GM18951 (cell line): Measurements from ENCODE around the gene MCEE.
"Not testable (repeated sequence)": the region's sequence is repeated elsewhere in the genome, so short reads cannot be mapped to it uniquely, and the experiment has no call there.

Experiments
- POLR2A ChIP-seq: IDR thresholded peaks from 4 replicates; pipeline ENCODE4 v1.6.1; 2011; ENCODE audit warnings: mild to moderate bottlenecking; ENCODE audit not compliant: insufficient read length, insufficient read depth; ENCODE audit errors: extremely low read depth
- in situ Hi-C: fragments of 300-500 bp; cut with MboI; formaldehyde crosslinking; loops from one replicate; pipeline ENCODE4 v1.12.0; 2022; ENCODE audit warnings: low sequenced_read_pairs, mixed read lengths, inconsistent platforms; ENCODE audit not compliant: unreplicated experiment

The MCEE gene

DNA sequence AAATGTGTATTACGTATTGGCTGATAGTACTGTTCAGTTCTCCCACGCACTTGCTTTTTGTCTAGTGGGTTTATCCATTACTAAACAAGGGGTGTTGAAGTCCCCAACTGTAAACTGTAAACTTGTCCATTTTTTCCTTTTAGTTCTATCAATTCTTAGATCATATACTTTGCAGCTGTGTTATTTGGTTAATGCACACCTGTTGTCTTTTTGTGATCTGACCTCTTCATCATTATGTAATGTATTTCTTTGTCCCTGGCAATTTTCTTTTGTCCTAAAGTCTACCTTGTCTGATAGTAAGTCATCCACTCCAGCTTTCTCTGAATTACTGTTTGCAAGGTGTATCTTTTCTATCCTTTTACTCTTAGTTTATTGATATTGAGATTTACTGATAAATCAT, 21.9 kb downstream of the MCEE start:
- in situ Hi-C loops: no loop called here
- TF ChIP-seq POLR2A: no peak

DNA sequence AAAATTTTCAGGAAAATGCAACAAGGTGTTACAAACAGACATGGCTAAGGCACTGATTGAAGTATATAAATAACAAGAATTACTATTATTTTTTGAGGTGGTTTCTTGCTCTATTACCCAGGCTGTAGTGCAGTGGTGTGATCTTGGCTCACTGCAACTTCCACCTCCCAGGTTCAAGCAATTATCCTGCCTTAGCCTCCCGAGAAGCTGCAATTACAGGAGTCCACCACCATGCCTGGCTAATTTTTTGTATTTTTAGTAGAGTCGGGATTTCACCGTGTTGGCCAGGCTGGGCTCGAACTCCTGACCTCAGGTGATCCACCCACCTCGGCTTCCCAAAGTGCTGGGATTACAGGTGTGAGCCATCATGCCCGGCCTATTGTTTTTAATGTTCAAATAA, 23.6 kb downstream of the MCEE start:
- in situ Hi-C loops: not testable (repeated sequence)

DNA sequence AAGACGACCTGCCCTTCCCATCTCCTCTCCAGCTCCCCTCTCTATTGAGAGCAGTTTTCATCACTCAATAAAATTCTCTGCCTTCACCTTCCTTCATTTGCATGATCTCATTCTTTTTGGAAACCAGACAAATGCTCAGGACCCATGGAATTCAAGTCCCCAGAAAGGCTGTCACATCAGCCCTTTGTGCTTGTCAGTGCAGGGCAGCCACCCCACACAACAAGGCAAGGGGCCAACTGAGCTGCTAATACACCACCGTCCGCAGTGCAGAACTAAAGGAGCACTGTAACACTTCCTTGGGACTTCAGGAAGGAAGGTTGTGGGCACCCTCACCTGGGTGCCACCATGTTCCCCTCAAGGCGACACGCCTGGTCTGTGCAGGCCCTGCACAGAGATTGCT, 26.2 kb downstream of the MCEE start:
- in situ Hi-C loops: no loop called here
- TF ChIP-seq POLR2A: no peak

DNA sequence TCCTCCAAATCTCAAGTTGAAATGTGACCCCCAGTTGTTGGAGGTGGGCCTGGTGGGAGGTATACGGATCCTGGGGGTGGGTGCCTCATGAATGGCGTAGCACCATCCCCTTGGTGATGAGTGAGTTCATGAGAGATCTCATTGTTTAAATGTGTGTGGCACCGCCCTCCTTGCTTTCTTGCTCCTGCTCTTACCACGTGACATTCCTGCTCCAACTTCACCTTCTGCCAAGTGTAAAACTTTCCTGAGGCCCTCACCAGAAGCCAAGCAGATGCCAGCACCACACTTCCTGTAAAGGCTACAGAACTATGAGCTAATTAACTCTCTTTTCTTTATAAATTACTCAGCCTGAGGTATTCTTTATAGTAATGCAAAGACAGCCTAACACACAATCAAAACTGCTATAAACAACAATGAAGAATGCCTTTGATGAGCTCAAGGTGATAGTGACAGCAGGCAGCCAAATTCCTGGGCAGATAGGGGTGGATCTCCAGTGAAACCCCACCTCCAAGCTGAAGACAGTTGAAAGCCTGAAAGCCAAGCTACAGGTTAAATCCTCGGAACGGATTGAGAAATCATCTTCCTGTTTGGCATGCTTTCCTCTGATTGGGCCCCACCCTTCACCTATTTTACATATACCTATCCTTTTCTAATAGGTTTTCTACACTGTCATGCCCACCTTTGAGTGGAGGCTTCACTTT, 26.9 kb downstream of the MCEE start:
- no peak for TF ChIP-seq POLR2A
- in situ Hi-C loops: no loop called here

DNA sequence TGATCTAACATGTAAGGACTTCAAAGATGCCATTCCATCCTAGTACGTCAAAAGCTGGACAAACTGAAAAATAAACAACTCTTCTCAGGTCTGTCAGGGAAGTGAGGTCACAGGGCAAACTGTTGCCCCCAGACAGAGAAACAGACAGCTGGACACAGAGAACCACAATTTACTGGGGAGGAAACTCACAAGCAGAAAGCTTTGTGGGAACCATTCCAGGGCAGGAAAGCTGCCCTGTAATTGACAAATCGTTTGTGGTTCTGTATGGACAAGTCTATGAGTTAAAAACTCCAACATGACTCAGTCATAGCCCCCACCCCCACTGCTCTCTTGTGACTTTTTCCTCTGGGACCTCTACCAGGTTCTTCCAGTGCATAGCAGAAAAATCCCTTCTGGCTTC, 28.4 kb downstream of the MCEE start:
- TF ChIP-seq POLR2A: no peak
- in situ Hi-C loops: no loop called here

DNA sequence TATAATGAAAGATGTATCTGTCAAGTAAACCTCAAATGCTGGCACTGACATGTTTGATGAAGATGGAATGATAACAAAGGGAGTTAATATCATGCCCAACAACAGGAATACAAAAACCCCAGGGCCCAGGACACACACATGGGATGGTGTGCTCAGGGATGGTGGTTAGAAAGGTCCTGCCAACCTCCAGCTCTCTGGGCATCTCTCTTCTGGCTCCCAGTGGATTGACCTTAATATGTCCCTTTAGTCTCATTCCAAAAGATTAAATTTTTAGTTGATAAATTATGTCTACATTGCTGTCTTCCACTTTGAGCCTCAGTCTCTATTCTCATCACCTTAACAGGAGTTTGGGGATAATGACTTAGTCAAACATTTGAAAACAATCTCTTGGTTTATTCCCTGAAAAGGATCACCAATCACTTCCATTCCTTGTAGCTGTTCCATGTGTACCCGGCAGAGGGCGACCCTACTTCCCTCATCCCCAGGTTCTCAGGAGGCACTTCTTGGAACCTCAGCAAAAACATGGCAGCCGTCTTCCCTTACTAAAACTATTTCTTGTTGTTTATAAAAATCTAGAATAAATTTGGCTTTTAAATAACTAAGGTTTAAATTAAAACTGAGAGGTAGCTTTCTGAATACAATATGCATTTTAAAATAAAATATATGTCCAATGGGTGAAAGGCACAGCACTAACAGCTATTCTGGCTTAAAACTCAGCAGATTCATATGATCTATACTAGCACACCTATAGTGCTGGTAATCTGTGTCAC, 29.6 kb downstream of the MCEE start:
- in situ Hi-C loops: no loop called here
- TF ChIP-seq POLR2A: no peak

DNA sequence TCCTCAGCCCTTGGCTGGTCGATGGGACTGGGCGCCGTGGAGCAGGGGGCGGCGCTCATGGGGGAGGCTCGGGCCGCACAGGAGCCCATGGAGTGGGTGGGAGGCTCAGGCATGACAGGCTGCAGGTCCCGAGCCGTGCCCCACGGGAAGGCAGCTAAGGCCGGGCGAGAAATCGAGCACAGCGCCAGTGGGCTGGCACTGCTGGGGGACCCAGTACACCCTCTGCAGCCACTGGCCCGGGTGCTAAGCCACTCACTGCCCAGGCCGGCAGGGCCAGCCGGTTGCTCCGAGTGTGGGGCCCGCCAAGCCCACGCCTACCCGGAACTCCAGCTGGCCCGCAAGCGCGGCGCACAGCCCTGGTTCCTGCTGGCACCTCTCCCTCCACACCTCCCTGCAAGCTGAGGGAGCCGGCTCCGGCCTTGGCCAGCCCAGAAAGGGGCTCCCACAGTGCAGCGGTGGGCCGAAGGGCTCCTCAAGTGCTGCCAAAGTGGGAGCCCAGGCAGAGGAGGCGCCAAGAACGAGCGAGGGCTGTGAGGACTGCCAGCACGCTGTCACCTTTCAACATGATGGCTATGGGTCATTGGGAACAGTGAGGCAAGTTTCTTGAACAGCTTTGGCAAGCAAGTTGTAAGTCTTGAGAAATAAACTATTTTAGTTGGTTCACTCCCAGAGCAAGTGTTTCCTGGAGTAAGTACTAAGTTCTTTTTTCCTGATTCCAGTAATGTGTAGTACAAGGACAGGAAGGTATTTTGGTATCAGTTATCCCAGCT, 37.4 kb downstream of the MCEE start:
- in situ Hi-C loops: not testable (repeated sequence)

DNA sequence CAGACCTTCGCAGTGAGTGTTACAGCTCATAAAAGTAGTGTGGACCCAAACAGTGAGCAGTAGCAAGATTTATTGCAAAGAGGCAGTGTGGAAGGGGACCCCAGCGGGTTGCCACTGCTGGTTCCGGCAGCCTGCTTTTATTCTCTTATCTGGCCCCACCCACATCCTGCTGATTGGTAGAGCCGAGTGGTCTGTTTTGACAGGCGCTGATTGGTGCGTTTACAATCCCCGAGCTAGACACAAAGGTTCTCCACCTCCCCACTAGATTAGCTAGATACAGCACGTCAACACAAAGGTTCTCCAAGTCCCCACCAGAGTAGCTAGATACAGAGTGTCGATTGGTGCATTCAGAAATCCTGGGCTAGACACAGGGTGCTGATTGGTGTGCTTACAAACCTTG, 38.2 kb downstream of the MCEE start:
- in situ Hi-C loops: not testable (repeated sequence)

DNA sequence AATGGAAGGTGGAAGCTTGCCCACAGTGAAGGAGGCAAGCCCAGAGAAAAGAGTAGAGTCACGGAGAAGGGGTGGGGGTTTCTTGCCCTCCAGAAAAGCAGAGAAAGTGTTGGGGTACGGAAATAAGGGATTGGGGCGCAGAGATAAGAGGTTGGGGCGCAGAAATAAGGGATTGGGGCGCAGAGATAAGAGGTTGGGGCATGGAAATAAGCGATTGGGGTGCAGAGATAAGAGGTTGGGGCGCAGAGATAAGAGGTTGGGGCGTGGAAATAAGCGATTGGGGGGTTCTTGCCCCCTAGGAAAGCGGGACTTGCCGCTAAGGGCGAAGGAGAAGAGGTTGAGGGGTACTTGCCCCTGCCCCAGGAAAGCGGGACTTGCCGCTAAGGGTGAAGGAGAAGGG, 40.6 kb downstream of the MCEE start:
- in situ Hi-C loops: not testable (repeated sequence)

DNA sequence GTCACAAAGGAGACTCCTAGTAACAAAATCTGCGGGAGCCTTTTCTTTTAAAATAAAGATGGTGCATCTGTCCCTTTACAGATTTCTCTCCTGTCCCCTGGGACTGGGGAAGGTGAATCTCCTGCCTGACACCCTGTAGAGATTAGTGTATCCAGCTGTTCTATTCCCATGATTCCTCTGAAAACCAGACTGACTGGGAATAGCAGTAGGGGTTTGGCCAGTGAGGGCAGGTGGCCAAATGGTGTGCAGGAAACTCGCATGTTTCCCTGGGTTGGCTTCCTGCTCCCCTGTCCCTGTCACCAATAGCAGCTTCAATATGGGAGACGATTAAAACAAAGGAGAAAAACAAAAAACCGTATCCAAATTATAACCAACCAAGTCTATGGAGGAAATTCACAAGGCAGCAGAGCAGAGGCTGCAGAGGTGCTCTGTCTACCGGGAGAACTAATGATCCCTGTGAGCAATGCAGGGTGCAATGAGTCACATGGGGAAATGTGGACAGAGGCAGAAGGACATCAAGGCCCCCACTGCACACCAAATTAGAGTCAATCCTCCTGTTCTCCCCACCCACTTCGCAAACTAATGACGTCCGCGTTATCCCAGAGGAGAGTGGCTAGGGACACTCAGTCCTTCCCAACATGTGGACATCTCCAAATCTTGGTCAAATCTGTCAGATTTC, 44.6 kb downstream of the MCEE start:
- in situ Hi-C loops: not testable (repeated sequence)

DNA sequence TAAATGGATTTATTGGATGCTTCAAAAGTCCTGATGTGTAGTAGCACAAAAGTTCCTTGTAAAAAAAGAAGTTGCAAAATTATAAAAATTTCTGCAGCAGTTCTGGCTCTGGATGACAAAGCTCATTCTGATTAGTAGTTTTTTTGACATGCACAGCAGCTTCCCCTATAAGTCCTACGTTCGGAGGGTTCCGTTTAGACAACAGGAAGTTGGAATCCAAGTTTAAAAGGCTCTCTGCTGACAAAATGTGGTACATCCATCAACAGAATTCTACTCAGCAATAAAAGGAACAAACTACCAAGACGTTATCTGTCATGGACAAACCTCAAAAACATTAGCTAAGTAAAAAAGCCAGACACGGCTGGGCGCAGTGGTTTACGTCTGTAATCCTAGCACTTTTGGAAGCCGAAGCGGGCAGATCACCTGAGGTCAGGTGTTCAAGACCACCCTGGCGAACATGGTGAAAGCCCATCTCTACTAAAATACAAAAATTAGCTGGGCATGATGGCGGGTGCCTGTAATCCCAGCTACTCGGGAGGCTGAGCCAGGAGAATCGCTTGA, 46.2 kb downstream of the MCEE start:
- in situ Hi-C loops: not testable (repeated sequence)

DNA sequence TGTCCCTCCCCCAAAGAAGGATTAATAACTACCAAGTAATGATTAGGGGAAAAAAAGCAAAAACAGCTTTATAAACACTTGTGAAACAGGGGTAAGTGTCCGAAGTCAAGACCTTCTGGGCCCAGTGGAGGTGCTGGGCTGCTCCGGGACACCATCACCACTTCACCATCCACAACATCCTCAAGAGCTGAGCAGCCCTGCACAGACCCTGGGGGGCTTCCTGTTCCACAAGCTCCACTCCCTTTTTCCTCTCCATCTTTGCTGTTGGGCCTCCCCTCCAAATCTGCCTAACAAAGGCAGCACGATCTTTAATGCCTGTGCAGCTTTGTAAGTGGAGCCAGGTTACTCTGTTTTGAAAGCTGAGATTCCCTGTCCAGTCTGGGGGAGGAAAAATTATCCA, 46.7 kb downstream of the MCEE start:
- in situ Hi-C loops: not testable (repeated sequence)

DNA sequence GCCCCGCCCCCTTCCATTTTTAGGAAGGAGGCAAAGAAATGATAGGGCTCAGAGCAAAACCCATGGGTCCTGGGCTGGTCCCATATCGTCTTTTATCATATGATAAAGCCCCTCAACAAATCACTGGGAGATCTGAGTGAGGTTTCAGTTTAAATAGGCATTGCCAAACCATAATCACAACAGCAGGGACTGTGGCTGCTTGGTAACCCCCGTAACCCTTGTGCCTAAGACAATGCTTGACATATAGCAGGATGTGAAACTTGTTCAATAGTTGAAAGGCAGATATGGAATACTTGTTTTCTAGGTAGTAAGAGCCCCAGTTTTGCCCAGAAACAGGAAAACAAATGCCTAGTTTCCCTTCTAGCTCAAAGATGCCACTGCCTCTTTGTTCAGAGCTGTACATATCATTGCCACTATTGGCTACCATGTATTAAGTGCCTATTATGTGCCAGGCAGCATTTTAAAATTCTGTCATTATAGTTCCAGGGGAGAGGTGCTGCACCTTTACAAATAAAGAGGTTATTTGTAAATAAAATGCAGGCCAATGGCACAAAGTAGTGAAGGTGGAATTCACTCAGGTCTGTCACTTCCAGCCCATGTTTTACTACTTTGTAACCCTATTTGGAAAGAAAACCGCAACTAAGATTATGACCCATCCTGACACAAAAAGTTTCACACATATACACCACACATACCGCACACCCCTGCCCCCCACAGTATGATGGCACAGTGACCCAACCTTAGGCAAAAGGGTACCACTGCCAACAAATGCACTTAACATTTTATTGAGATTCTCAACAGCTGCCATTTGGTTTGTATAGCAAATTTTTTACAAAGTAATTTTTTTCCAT, 47.4 kb downstream of the MCEE start:
- TF ChIP-seq POLR2A: no peak
- in situ Hi-C loops: no loop called here

DNA sequence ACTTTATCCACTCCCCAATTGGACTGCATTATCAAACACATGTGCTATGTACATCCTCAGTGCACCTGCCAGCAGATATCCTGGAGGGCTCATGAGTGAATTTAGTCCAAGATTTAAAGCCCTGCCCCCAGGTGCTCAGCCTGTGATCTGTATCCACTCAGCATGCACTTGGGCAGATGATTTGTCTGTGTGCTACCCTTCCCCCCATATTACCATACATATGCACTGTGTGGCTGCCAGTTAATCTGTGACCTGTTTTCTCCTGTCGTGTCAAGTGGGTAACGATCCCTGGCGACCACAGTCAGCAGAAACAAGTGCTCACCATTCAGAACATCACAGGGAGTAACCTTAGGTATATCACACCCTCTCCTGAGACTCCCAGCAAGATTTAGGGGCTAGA, 51.4 kb downstream of the MCEE start:
- TF ChIP-seq POLR2A: no peak
- in situ Hi-C loops: no loop called here
